HG02943 (cell line): ENCODE measurements around the gene CFAP74.

ENCODE experiments used
- ATAC-seq: cut with Tn5 transposase; IDR thresholded peaks from one replicate; pipeline ENCODE4 v1.9.1; 2021; ENCODE audit warnings: mild to moderate bottlenecking, low read depth, moderate library complexity; ENCODE audit not compliant: unreplicated experiment

The CFAP74 gene, protein sequence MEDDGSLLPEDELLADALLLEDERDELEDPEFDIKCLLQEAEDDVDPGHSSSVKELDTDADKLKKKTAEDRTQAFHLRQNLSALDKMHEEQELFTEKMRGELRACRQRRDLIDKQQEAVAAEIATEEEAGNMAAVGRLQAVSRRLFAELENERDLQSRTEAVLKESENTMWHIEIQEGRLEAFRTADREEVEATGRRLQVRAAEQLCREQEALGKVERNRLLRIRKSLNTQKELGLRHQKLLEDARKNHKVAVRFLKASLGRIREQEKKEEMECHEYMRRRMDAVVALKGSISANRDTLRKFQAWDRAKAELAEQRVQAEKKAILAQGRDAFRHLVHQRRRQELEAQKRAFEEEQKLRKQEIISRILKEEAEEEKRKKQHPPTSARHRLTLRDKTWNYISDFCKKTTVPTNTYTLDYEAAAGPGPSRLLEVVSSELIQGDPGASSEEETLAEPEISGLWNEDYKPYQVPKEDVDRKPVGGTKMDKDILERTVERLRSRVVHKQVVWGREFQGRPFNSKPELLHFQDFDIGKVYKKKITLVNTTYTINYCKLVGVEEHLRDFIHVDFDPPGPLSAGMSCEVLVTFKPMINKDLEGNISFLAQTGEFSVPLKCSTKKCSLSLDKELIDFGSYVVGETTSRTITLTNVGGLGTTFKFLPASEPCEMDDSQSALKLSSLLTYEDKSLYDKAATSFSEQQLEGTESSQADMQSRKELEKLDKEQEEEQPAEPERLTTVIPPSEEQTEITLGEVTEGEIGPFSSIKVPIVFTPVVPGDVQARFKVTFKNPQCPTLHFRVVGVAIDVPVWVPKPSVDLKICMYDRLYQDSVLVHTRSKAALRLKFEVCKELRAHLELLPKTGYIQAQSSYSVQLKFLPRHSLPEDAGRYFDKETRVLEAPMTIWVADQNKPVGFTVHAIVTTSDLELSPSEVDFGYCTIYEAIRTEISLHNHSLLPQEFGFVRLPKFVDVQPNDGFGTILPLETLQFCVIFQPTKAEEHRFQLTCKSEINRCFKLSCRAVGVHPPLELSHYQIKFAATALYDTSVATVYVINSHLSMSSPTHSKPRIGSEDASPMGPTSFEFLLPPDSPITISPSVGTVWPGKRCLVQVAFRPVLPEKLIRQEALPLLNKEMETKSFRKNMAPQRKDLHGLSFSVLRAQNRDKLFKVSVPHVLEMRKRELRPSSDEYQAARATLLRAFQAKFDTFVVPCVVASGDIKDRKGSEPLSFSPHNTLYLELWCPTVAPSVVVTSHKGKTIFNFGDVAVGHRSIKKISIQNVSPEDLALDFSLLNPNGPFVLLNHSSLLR (N-terminal part only)

DNA sequence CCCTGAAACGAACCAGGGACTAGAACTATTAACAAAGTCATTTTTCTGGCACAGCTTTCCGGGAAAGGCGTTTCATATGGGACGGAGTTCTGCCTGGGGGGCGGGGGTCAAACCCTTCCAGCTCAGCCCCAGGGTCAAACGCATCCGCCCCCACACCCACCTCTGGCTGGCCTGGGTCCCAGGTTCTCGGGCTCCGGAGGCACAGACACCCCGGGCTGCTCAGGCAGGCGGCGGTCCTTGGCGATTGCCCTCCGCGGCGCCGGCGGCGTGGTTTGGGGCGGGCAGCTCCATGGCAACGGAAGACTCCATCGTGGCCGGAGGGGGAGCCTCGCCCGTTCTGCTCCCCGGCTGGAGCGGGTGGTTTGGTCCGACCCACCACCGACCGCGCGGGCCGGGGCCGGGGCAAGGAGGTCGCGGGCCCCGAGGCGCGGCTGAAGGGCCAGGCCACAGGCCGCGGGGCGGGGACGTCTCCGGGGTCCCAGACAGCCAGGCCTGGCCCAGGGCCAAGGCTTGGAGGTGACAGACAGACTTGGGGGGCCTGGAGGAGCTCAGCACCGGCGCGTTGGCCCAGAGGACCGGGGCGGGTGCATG lies at the start of gene CFAP74:
Gene CFAP74 (minus strand): TSS at position 246 of the 591 bp plus-strand sequence. CDS start 12,830 bp downstream, outside the sequence.
- ATAC-seq, result no peak

DNA sequence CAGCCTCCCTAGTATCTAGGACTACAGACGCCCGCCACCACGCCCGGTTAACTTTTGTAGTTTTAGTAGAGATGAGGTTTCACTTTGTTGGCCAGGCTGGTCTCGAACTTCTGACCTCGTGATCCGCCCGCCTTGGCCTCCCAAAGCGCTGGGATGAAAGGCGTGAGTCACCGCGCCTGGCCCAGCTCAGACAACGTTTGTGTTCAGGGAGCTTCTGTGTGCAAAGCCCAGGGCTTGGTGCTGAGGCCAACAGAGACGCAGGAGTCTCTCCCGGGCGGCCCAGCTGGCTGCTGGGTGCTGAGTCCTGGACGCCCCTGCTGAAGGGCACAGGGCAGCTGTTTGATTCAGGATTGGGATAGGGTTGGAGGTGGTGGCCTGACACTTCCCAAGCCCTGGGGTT lies 49.6 kb upstream of the CFAP74 start:
- no peak for ATAC-seq

GRCh38 chr1:2052756-2053155 lies 49.2 kb upstream of the CFAP74 start:
- no peak for ATAC-seq

- ATAC-seq, result no peak
These were observed 48.6 kb upstream of the CFAP74 start for GRCh38 chr1:2052054-2052679.

- no peak for ATAC-seq
These were observed 47.5 kb upstream of the CFAP74 start for GRCh38 chr1:2050793-2051682.

- no peak for ATAC-seq
These were observed 46.8 kb upstream of the CFAP74 start for GRCh38 chr1:2050461-2050792.

- ATAC-seq, result no peak
These were observed 46.3 kb upstream of the CFAP74 start, which contains the start of gene PRKCZ for GRCh38 chr1:2049718-2050431. PRKCZ (plus strand) TSS chr1:2050411; CDS start chr1:2050631, 220 bp downstream.

DNA sequence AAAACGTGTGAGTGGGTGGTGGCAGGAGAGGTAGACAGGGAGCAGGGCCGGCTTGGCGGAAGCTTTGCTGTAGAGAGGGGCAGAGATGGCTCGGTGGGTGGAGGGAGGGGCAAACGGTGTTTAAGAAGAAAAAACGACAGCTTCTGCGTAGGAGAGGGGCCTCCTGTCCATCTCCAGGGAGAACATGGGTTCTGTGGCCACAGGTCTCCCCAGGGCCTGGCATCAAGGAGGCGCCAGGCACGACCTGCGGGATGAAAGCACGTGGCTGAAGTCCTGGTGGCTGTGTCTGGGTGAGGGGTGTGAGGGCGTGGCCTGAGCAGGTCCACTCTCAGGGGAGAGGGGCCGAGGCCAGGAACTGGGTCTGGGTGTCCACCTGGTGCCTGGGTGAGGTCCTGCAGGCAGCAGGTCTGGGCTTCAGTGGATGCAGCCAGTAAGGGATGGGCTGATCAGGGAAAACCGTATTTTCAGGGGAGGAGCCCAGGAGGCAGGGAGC lies 45.7 kb upstream of the CFAP74 start:
- ATAC-seq, result no peak

DNA sequence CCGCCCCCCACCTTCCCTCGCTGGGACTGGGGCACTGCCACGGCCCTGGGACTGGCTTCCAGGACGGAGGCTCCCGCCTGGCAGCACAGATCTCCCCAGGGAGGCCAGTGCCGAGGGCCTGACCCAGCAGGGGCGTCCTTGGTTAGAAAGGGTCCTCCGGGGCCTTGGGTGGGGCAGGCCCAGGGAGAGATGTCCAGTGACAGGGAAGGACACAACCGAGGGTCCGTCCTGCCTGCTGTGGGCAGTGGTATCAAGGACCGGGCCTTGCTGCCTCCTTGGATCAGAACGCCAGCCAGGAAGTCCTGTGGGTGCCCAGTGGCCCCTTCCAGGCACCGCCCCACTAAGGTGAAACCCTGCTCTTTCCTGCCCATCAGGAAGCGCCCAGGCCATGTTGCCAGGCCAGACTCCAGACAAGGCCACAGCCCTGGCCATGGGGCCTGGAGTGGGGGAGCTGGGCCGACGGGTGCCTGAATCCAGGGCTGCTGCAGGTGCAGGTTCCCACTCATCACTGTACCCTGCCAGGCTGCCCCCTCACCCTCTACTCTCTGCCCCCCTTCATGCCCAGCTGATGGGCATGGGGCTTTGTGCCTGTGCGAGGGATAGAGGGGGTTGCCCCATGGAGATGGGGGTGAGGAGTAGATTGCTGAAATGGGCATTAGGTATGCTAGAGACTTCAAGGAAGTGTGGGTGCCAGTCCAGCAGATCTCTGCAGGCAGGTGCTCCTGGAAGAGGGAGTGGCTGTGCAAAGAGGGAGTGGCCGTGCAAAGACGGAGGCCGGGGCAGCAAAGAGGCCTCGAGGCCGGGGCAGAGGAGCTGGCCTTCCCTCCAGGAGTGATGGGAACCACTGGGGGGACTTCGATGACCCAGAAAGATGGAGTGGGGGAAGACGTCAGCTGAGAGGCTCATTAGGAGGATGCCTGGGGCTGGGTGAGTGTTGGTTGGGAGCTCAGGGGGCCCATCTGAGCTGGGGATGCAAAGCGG lies 44.5 kb upstream of the CFAP74 start:
- ATAC-seq, result no peak

DNA sequence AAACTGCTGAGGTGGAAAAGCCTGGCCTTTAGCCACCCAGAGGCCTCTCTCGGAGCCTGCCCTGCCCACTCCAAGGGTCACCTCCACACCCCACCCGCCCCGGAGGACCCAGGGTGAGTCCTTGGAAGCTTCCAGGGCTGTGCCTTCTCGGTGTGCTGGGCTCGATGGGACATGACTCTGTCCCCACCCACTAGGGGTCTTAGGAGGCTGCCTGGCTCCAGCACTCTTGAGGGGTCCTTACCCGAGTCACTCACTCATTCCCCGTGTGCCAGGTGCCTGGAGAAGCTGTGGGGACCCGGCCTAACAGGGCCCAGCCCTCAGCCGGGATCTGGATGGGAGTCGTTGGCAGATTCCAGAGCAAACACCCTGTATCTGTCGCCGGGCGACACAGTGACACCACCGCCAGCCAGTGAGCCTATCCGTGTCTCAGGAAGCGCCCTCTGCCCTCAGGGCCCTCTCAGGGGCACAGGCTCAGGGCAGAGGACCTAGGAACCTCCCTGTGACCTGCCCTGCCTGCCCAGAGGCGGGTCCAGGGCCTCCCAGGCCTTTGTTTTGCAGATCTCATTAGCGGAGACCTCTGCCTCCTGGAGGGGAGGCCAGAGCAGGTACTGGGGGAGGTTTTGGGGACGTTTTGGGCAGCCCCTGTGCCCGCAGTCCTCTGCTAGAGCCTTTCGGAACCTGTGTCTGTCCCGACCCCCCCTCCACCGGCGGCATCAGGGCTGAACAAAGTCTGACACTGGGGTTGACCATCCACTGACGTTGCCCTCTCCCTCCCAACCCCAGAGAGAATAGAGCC lies 43.6 kb upstream of the CFAP74 start:
- no peak for ATAC-seq

- no peak for ATAC-seq
These were observed 42.8 kb upstream of the CFAP74 start for GRCh38 chr1:2046174-2046917.

DNA sequence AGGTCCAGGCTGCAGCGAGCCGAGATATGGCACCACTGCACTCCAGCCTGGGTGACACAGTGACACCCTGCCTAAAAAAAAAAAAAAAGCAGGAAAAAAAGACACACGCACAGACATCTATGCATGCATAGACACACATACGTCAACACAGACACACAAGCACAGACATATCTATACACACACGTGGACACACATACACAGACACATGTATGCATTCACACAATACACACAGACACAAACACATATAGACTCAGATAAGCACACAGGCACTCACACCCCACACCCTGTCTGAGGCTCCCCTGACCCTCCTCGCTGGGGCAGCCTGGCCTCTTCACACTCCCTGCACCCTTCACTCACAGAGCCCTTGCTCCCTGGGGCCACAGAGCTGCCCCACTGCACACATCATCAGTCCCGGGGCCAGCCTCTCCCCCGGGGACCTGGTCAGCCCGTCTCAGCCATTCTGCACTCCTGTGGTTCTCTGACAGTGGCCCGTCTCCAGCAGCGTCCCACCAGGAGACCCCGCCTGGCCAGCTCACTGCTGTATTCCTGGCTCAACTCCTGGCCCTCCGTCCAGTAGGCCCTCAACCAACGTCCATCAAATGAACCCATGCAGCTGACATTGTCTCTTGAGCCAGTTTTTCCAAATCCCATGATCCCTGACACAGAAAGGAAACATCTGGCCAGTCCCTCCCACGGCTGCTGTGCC lies 42.0 kb upstream of the CFAP74 start:
- no peak for ATAC-seq

DNA sequence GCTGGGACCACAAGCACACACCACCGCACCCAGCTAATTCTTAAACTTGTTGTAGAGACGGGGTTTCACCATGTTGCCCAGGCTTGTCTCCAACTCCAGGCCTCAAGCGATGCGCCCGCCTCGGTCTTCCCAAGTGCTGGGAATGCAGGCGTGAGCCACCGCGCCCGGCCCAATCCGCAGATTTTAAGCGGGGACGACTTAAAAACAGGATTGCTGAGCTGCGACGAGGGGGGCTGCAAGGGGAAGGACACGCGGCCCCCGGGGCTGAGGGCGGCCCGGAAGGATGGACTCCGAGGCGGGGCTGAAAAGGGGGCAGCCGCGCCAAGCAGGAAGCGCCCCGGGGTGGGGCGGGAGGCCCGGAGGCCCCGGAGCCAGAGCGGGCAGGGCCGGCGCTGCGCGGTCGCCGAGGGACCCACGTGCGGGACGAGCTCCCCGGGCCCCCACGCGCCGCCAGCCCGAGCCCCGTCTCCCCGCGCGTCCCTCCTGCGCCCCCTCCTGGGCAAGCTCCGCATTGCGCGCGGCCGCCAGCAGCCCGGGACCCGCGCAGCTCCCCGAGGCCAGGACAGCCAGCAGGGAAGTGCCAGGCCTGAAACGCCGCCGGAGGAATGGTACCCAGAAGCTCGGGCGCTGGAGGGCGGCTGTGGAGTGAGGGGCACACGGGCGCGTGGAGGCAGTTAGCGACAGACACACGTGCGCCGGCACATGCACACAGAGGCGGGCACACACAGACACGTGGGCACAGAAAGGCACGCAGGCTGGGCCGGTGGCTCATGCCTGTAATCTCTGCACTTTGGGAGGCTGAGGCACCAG lies 41.1 kb upstream of the CFAP74 start:
- no peak for ATAC-seq

DNA sequence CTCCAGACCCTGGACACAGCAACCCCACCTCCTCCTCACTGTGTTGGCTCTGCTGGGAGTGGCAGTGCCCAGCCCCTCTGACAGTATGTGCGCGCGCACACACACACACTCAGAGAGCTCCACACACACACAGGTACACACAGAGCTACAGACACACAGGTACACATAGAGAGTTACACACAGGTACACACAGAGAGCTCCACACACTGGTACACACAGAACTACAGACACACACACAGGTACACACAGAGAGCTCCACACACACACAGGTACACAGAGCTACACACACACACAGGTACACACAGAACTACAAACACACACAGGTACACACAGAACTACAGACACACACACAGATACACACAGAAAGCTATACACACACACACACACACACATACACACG lies 40.3 kb upstream of the CFAP74 start:
- ATAC-seq, result no peak
